Measurements from ENCODE around the gene FKBP9. TPM values are rescaled to one million over a fixed set of nuclear protein-coding genes. Genes with fewer than 3 reads are reported as not detected.
"Not testable (repeated sequence)": the region's sequence is repeated elsewhere in the genome, so short reads cannot be mapped to it uniquely, and the experiment has no call there.

FKBP9 gene
- 72.0 and 137 TPM in 2 replicates for total RNA-seq

DNA sequence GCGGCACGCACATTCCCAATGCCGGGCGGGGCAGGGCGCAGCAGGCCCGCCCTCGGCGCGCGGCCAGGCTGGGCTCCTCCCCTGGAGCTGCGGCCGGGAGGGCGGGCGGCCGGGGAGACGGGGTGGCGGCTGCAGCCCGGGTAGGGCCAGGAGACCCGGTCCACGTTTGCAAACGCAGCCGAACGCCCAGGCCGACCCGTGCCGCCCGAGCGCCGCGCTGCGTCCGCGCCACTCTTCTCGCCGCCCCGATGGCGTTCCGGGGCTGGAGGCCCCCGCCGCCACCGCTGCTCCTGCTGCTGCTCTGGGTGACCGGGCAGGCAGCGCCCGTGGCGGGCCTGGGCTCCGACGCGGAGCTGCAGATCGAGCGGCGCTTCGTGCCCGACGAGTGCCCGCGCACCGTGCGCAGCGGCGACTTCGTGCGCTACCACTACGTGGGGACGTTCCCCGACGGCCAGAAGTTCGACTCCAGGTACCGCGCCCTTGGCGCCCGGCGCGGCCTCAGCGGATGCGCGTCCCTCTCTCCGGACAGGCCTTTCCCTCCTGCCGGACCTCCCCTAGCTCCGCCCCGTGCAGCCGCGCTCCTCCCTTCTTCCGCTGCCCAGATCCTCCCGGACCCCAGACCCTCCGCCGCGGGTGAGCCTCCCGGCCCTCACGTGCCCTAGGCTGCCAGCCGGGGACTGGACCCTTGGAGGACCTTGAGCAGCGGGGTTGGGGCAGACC is at the start of gene FKBP9:
FKBP9 (plus strand) TSS at position 115 of the 720 bp plus-strand sequence; CDS start at position 249, 134 bp downstream.
- TF ChIP-seq, protein P1, sequence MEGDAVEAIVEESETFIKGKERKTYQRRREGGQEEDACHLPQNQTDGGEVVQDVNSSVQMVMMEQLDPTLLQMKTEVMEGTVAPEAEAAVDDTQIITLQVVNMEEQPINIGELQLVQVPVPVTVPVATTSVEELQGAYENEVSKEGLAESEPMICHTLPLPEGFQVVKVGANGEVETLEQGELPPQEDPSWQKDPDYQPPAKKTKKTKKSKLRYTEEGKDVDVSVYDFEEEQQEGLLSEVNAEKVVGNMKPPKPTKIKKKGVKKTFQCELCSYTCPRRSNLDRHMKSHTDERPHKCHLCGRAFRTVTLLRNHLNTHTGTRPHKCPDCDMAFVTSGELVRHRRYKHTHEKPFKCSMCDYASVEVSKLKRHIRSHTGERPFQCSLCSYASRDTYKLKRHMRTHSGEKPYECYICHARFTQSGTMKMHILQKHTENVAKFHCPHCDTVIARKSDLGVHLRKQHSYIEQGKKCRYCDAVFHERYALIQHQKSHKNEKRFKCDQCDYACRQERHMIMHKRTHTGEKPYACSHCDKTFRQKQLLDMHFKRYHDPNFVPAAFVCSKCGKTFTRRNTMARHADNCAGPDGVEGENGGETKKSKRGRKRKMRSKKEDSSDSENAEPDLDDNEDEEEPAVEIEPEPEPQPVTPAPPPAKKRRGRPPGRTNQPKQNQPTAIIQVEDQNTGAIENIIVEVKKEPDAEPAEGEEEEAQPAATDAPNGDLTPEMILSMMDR (conservative IDR thresholded peaks at IDR 0.05; ENCODE audit: low read depth, low read length): no peak
- peak within 1 kb of the TSS; percentile 97 for H3K4me3 ChIP-seq (ENCODE audit: low read depth, low read length)
- no peak for DNase-seq (ENCODE audit: low read depth)

- TF ChIP-seq, protein P1 (conservative IDR thresholded peaks at IDR 0.05; ENCODE audit: low read depth, low read length): no peak
These were observed 47.0 kb upstream of the FKBP9 start for GRCh38 chr7:32910195-32910594.

GRCh38 chr7:32914184-32914583 is 43.1 kb upstream of the FKBP9 start:
- H3K4me3 ChIP-seq (ENCODE audit: low read depth, low read length): no peak overlapping the region
- DNase-seq (ENCODE audit: low read depth): no peak
- TF ChIP-seq, protein P1 (conservative IDR thresholded peaks at IDR 0.05; ENCODE audit: low read depth, low read length): peak; percentile 18

More at GRCh38 chr7:32910195-32910594, 47.0 kb upstream of the FKBP9 start:
- no peak overlapping the region for H3K4me3 ChIP-seq (ENCODE audit: low read depth, low read length)
- DNase-seq (ENCODE audit: low read depth): no peak

DNA sequence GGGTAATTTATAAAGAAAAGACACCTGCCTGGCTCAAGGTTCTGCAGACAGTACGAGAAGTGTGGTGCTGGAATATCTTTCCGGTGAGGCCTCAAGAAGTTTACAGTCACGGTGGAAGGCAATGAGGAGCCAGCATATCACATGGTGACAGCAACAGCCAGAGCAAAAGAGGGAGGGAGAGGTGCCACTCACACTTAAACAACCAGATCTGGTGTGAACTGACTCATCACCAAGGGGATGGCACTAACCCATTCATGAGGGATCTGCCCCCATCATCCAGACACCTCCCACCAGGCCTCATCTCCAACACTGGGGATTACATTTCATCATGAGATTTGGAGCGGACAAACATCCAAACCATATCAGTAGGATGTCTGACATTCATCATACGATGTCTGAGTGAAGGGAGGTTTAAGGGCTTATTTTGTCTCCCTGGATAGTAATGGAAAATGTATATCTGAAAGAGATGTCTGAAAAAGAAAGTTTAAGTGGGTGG is 42.2 kb upstream of the FKBP9 start:
- H3K4me3 ChIP-seq (ENCODE audit: low read depth, low read length): no peak overlapping the region
- no peak for DNase-seq (ENCODE audit: low read depth)
- TF ChIP-seq, protein P1 (conservative IDR thresholded peaks at IDR 0.05; ENCODE audit: low read depth, low read length): no peak

DNA sequence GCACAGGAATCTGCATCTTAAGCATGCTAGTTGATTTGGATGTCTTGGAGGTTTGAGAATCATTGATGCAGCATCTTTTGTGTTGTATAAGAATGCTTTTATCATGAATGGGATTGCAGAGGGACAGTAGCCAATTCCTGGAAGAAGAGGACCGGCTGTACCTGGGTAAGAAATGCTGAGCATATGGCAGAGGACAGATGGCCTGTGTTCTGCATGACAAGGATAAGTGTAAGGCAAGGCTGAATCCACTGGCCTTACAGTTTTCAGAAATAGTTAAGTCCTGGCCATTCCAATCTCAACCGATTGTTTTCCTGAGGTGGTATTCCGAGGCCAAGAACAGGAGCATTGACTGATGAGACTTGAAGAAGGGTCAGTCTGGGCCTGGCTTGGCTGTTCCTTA is 41.2 kb upstream of the FKBP9 start:
- no peak for DNase-seq (ENCODE audit: low read depth)
- TF ChIP-seq, protein P1 (conservative IDR thresholded peaks at IDR 0.05; ENCODE audit: low read depth, low read length): no peak
- no peak overlapping the region for H3K4me3 ChIP-seq (ENCODE audit: low read depth, low read length)

DNA sequence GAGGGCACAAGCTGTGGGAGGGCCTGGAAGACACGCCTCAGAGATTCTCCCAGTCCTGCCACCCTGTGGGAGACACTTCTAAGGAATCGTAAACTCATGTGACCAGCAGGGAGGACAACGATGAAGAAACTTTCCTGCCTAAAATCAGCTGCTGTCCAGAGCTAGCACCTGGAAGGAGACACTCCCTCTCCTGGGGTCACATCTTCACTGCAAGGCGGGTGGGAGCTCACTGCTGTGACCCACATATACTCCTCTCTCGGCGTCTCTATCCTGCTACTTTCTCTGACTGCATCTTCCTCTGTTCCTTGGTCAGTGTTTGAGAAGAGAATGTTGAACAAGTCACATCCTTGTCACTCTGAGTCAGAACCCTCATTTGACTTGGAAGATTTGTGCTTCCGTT is 40.2 kb upstream of the FKBP9 start:
- not testable (repeated sequence) for H3K4me3 ChIP-seq (ENCODE audit: low read depth, low read length); DNase-seq (ENCODE audit: low read depth)

- TF ChIP-seq, protein P1 (conservative IDR thresholded peaks at IDR 0.05; ENCODE audit: low read depth, low read length): no peak
- no peak for DNase-seq (ENCODE audit: low read depth)
- no peak overlapping the region for H3K4me3 ChIP-seq (ENCODE audit: low read depth, low read length)
These were observed 35.3 kb upstream of the FKBP9 start for GRCh38 chr7:32921896-32922295.
